H7 (cell line): ENCODE data around the gene PRPF6. TPM values are rescaled to one million over a fixed set of nuclear protein-coding genes. Genes with fewer than 3 reads are reported as not detected.
A peak's percentile ranks its signal among the peaks of the same experiment; 100 is the strongest.
"Not testable (repeated sequence)": the region's sequence is repeated elsewhere in the genome, so short reads cannot be mapped to it uniquely, and the experiment has no call there.

Experiments
- DNase-seq: peaks from one replicate; pipeline ENCODE4 v3.0.0; 2012
- H3K27me3 ChIP-seq: 2 replicates; pipeline ENCODE4 v1.6.0; 2011; ENCODE audit warnings: mild to moderate bottlenecking, low read length; ENCODE audit not compliant: control insufficient read depth, insufficient read depth
- H3K36me3 ChIP-seq: replicated peaks from 2 replicates; pipeline ENCODE4 v1.5.1; 2011; ENCODE audit warnings: low read length; ENCODE audit not compliant: control insufficient read depth, insufficient read depth
- H3K4me3 ChIP-seq: 2 replicates; pipeline ENCODE4 v1.5.1; 2011; ENCODE audit warnings: low read depth, mild to moderate bottlenecking, control low read depth, low read length, moderate library complexity; ENCODE audit not compliant: insufficient read depth
- total RNA-seq: library from RNA; depleted of rRNA; stranded (reverse); fragments of >200 nt; shearing (Covaris generic); gene quantifications from 2 replicates; pipeline ENCODE4 v1.2.3, GENCODE V29; 2014

The PRPF6 gene
- total RNA-seq, 1 experiment from 2014 or later = 70.8 TPM

DNA sequence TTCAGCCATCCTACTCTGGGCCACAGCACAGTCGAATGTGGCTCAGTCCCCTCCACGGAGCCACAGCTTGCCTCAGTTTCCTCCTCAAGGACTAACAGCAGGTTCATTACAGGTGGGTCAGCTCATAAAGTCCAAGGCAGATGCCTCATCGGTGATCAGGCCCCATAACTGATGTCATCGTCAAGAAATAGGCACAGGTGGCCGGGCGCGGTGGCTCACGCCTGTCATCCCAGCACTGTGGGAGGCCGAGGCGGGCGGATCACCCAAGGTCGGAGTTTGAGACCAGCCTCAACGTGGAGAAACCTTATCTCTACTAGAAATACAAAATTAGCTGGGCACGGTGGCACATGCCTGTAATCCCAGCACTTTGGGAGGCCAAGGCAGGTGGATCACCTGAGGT lies 28.2 kb upstream of the PRPF6 start:
- no peaks in the 10 kb centered on the region for H3K27me3 ChIP-seq
- no peak overlapping the region for H3K4me3 ChIP-seq
- no peaks in the 10 kb centered on the region; the same call in 1 of the 2 replicates for H3K36me3 ChIP-seq
- DNase-seq = no peak

DNA sequence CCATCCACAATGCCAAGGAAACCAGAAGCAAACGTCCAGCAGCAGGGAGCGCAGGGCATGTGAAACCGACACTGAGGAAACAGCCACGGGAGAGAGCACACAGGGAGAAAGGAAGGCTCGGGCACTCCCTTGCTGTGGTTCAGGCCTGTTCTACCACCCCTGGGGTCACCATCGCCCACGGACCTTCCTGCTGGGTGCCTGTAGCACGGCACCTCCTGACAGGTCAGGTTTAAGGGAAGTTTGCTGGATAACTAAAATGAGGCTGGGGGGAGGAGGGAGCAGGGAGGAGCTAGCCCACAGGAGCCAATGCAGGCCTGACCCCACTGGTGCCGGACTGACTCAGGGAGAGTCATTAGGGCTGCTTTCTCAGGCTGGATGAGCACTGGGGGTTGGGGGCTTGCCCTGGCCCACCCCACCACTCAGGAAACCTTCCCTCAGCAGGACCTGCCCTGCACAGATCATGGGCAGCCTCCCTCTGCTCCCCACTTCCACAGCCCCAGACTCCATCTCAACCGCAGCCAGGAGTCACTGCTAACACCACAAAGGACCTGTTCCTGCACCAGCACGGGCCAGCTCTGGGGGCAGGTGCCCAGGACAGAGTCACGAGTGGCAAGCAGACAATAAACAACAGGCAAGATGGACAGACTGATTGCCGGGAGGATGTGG lies 27.0 kb upstream of the PRPF6 start:
- no peaks in the 10 kb centered on the region for H3K27me3 ChIP-seq
- DNase-seq = no peak
- no peak overlapping the region for H3K4me3 ChIP-seq
- H3K36me3 ChIP-seq = no peaks in the 10 kb centered on the region; the same call in 1 of the 2 replicates

DNA sequence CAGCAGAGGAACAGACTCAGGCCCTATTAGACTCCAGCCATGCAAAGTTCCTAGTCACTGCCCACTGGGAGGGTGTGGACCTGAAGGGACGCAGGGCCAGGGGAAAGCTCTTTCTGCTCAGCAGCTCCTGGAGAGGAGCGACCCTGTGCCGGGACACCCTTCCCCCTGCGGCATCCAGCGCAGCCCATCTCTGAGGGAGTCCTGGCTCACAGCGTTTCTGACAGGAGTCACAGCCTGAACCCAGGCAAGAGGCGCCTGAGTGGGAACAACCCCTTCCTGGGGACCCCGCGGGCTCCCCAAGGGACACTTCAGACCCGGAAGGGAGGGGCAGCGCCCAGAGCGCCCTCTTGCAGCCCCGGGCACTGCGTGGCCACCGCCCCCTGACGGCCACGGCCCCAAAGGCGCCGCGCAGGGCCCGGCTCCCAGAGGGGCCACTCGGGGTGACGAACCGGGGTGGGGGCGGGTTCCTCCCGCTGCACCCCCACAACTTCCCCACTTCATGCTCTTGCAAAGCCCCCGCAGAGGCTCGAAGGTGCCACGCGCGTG lies 25.6 kb upstream of the PRPF6 start:
- DNase-seq = peak; percentile 90
- H3K36me3 ChIP-seq = no peaks in the 10 kb centered on the region; the same call in none of the 2 replicates
- no peaks in the 10 kb centered on the region for H3K27me3 ChIP-seq
- H3K4me3 ChIP-seq = peak overlapping the region; percentile 98

DNA sequence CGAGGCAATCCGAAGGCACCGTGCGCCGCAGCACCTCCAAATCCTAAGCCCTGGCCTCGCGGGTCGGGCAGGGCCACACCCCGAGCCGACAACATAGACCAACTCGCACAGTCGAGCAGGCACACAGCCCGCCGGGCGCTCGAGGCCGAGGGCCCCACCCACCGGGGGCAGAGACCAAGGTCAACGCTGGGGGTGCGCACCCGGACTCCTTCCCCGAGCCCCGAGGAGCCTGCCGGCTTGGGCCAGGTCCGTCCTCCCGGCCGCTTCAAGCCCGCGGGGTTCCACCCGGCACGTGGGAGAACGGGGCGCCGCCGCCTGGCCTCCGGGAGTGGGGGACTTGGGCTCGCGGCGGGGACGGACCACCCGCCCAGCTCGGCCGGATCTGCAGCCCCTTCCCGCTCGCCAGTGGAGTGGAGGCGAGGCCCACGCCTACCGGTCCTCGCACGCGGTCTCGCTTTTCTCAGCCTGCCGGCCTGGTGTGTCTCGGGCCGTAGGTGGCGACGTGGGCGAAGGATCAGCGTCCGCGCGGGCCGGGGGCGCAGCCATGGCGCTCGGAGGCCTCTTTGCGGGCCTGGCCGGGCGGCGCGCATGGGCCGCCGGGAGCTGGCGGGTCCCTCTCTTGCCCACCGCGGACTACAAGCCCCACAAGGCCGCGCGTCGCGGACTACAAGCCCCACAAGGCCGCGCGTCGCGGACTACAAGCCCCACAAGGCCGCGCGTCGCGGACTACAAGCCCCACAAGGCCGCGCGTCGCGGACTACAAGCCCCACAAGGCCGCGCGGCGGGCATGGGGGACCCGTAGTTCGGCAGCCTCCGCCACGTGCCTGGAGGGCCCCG lies 24.9 kb upstream of the PRPF6 start, which contains the start of gene UCKL1:
UCKL1 (minus strand) TSS at position 590 of the 837 bp plus-strand sequence; CDS start at position 546, 44 bp downstream.
- peak within 1 kb of the TSS; percentile 98 for H3K4me3 ChIP-seq
- DNase-seq = peak; percentile 99
- no peaks in the 10 kb centered on the region; the same call in none of the 2 replicates for H3K36me3 ChIP-seq
- no peaks in the 10 kb centered on the region for H3K27me3 ChIP-seq

DNA sequence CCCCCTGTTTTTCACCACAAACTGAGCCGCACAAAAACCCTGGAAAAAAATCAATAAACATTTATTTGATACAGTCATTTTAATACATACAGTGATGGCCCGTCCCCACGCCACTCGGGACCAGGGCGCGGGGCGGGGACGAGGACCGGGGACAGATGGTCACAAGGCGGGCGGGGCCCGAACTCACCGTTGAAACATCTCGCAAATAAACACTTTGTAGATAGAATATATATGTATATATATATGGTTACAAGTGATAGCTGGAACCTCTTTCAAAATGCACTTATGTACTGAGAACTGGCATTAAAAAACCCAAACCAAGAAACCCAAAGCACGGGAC lies 24.3 kb upstream of the PRPF6 start:
- H3K36me3 ChIP-seq = no peaks in the 10 kb centered on the region; the same call in none of the 2 replicates
- no peak for DNase-seq
- H3K27me3 ChIP-seq = no peaks in the 10 kb centered on the region
- H3K4me3 ChIP-seq = peak overlapping the region; percentile 65

DNA sequence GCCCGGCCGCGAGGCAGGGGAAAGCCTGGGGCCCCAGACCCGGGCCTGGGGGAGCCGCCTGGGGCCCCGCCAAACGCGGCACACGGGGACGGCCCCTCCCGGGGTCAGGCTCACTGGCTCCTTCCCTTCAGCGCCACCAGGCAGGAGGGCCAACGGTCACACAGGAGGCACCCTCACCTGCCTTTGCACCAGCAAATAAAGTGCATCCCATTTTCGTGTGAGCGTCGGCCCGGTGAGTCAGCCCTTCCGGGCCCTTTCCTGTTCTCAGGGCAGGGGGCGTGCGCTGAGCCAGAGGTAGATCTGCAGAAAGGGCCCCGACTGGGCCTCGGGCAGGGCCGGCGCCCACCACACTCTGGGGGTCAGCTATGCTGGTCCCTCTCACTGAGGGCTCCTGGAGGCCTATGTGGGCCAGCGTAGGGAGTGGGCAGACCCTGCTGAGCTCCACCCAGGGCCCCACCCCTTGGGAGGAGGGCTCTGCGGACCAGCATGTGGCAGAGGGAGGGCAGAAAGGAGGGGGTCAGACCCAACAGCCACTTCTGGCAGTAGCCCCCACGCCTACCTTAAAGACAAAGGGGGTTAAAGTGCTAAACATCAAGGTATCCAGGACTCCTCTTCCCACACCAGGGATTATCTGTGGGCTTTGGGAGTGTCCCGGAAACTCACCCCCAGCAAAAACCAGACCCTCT lies 23.8 kb upstream of the PRPF6 start:
- DNase-seq = peak; percentile 95
- peaks cover 2% of the 10 kb centered on the region for H3K36me3 ChIP-seq
- H3K4me3 ChIP-seq = peak overlapping the region; percentile 65
- H3K27me3 ChIP-seq = no peaks in the 10 kb centered on the region

DNA sequence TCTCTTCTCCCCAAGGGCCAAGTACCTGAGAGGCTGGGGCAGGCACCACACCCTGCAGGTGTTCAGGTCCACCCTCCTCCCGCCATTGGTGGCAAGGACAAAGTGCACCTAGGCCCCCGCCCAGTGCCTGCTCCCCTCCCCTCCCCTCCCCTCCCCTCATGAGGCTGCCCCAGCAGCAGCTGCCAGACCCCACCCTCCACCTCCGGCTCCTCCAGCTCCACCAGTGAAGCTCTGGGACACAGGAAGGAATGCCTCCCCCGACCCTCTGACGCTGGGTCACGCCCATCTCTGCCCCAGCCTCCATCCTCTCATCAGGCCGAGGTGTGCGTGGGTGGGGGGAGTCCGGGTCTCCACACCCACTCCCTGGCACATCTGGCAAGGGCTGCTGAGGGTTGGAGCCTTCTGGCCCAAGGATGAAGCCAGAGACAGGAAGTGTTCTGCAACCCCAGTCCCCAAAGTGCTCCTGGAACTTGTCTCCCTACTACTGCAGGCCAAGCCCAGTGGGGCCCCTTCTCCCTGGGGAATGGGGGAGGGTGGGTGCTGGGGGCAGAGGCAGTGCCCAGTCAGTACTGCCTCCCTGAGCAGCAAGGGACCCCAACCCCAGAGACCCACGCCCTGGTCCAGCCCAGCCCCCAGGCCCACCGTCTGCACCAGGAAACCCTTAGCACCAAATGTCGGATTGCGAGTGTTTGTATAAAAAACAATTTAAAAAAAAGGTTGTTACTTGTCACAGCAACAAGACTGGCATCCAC lies 23.1 kb upstream of the PRPF6 start:
- H3K27me3 ChIP-seq = no peaks in the 10 kb centered on the region
- peaks cover 6% of the 10 kb centered on the region for H3K36me3 ChIP-seq
- H3K4me3 ChIP-seq = peak overlapping the region; percentile 65
- DNase-seq = peak; percentile 98

DNA sequence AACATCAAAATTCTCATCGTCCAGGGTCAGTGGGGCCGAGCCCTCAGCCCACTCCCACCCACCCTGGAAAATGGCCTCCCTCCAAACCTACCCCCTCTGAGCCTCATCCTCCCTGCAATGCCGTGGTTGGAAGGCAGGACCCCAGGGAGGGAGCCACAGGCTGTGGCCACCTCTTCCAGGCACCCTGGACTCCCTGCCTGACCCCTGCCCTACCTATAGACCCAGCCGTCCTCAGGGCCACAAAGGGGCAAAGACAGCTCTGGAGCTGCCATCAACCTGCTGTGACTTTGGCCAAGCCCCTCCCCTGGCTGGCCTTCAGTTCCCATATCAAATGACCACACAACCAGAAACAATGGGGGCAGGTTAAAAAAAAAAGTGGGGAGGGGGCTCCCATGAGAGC lies 22.5 kb upstream of the PRPF6 start:
- peaks cover 8% of the 10 kb centered on the region for H3K36me3 ChIP-seq
- no peak overlapping the region for H3K4me3 ChIP-seq
- DNase-seq = peak; percentile 68
- H3K27me3 ChIP-seq = no peaks in the 10 kb centered on the region

DNA sequence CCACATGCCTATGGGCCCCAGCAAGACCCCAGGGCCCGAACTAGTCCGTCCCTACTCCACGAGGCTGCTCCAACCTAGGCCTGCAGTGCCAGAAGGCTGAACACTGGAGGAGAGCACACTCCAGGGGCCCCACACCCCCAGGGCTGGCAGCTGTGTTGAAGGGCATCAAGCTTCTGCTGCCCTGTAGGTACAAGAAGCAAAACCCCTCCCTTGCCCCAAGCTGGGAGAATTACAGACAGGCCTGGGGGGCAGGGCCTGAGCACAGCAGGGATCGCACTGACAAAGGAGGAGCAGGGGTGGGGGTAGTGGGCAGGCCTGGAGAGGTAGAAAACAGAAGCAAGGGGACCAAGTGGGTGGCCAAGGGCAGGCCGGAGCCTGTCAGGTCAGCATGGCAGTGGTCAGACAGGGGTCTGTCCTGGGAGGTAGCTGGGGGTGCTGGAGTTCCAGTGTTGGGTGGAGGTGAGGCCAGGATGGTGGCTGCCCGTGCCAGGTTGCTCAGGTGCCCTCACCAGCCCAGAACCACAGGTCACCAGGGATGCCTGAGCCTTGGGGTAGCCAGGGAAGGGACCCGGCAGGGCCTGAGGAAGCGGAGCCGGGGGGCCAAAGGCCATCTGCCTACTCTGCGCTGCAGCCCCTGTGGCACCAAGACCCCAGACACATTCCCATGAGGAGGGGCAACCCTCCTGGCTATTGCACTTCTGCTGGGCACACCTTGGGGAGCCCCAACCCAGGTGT lies 21.8 kb upstream of the PRPF6 start:
- Histone ChIP-seq H3K4me3 (no peak overlapping the region), H3K36me3 (peaks cover 13% of the 10 kb centered on the region), H3K27me3 (no peaks in the 10 kb centered on the region)
- DNase-seq = no peak

DNA sequence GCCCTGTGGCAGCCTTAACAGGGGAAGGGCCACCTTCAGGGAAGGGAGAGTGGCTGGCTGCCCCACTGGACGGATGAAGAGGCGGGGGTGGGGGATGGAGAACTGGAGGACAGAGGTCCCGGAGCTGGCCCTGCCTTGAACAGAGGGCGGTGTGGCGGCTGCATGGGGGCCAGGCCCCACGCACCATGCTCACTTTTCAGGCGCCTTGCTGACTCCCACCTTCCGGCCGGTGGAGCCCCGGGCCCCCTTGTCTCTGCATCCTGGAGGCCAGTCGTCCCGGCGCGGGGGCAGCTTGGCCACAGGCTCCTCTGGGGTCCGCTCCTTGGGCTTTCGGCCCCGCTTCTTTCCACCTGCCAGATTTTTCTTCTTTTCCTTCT lies 21.2 kb upstream of the PRPF6 start:
- Histone ChIP-seq H3K36me3 (peaks cover 15% of the 10 kb centered on the region), H3K27me3 (no peaks in the 10 kb centered on the region), H3K4me3 (no peak overlapping the region)
- no peak for DNase-seq

DNA sequence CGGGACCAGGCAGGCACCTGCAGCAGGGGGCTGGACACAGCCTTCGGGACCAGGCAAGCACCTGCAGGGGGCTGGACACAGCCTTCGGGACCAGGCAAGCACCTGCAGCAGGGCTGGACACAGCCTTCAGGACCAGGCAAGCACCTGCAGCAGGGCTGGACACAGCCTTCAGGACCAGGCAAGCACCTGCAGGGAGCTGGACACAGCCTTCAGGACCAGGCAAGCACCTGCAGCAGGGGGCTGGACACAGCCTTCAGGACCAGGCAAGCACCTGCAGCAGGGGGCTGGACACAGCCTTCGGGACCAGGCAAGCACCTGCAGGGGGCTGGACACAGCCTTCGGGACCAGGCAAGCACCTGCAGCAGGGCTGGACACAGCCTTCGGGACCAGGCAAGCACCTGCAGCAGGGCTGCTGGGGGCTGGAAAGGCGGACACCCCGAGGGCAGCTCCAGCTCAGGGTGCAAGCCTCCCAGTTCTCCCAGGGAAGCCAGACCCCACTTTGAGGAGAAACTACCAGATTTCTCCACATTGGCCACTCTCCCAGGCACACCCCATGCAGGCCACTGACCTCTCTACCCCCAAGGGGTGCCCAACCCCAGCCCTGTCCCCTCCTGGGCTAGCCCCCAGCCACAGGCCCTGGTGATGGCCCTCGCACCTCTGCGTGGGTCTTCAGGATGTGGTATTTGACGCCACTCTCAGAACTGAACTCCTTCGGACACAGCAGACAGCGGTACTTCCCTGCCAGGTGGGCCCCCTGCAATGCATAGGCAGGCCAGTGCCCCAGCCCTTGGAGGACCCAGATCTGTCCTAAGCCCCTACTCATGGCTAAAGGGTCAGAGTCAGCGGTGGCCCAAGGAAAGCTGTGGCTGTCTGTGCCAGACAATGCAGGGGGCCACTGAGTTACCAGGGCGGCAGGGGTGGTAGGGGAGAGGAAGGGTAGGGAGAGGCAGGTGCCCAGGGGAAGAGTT lies 20.0 kb upstream of the PRPF6 start:
- peaks cover 15% of the 10 kb centered on the region for H3K36me3 ChIP-seq
- H3K4me3 ChIP-seq, H3K27me3 ChIP-seq, DNase-seq: not testable (repeated sequence)

DNA sequence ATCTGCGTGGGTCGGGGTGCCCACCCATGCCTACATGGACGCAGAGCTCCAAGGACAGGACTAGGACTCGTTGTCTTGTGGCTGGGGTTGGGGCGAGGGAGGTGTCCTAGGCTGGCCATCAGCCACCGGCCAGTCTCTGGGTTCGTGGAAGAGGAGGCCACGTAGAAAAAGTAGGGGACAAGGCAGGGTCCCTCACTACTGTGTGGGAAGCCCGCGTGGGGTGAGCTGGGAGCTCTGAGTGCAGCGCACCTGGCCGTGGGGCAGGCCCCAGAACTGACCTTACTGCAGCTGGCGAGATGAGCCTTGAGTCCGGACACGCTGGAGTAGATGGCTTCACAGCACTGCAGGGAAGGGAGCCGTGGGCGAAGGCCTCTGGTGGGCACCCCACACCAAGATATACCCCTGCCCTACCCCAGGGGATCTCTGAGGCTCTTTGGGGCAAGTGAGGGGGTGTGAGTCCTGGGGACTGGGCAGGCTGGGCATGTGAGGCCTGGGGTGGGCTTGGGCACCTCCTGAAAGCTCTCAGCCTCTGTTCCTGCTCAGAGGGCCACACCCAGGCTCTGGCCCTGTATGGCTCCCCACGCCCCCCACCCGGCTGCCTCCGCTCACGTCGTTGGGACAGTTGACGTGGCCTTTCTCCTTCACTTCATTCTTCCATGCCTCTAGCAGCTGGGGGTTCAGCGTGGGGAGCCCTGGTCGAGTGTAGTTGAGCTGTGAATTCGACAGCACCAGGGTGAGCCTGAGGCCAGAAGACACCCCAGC lies 19.1 kb upstream of the PRPF6 start:
- no peak overlapping the region for H3K4me3 ChIP-seq
- DNase-seq = no peak
- H3K27me3 ChIP-seq = no peaks in the 10 kb centered on the region
- peaks cover 22% of the 10 kb centered on the region for H3K36me3 ChIP-seq
